GM23338 (cell line): ENCODE data around the gene PTTG1IP. TPM values are rescaled to one million over a fixed set of nuclear protein-coding genes. Genes with fewer than 3 reads are reported as not detected.

Source experiments
- ATAC-seq: fragments of 200-7000 bp; cut with Tn5 transposase; 3 replicates; pipeline ENCODE4 v1.9.1; 2020
- DNase-seq: peaks from one replicate; pipeline ENCODE4 v3.0.0-alpha.2; 2015; ENCODE audit warnings: low spot score
- H2AFZ ChIP-seq: fragments of 200-600 bp; sonication (generic); 2 replicates; pipeline ENCODE4 v1.8.0; 2016; ENCODE audit warnings: antibody characterized with exemption, mild to moderate bottlenecking, moderate library complexity
- H3F3A ChIP-seq: fragments of 200-600 bp; sonication (generic); replicated peaks from 2 replicates; pipeline ENCODE4 v1.8.0; 2017; ENCODE audit warnings: antibody characterized with exemption, mixed run types, low read depth
- H3K27ac ChIP-seq: fragments of 200-600 bp; sonication (generic); 2 replicates; pipeline ENCODE4 v1.6.1; 2016; ENCODE audit warnings: low read depth
- H3K27me3 ChIP-seq: fragments of 200-600 bp; sonication (generic); 2 replicates; pipeline ENCODE4 v1.8.0; 2016; ENCODE audit warnings: mild to moderate bottlenecking, mixed run types, moderate library complexity; ENCODE audit not compliant: insufficient read depth
- H3K36me3 ChIP-seq: fragments of 200-600 bp; sonication (generic); 2 replicates; pipeline ENCODE4 v1.8.0; 2016; ENCODE audit warnings: mild to moderate bottlenecking; ENCODE audit not compliant: insufficient read depth
- H3K4me1 ChIP-seq: fragments of 200-600 bp; sonication (generic); 2 replicates; pipeline ENCODE4 v1.8.0; 2016; ENCODE audit warnings: mild to moderate bottlenecking, moderate library complexity; ENCODE audit not compliant: insufficient read depth
- H3K4me2 ChIP-seq: fragments of 200-600 bp; sonication (generic); 2 replicates; pipeline ENCODE4 v1.7.1; 2017; ENCODE audit warnings: mixed run types
- H3K4me3 ChIP-seq: fragments of 200-600 bp; sonication (generic); 2 replicates; pipeline ENCODE4 v1.6.1; 2016; ENCODE audit warnings: mixed run types
- H3K79me2 ChIP-seq: fragments of 200-600 bp; sonication (generic); replicated peaks from 2 replicates; pipeline ENCODE4 v1.8.0; 2017; ENCODE audit warnings: mild to moderate bottlenecking; ENCODE audit not compliant: insufficient read depth
- H3K9me2 ChIP-seq: fragments of 200-600 bp; sonication (generic); 2 replicates; pipeline ENCODE4 v1.8.0; 2017; ENCODE audit not compliant: insufficient read depth
- H4K20me1 ChIP-seq: fragments of 200-600 bp; sonication (generic); replicated peaks from 2 replicates; pipeline ENCODE4 v1.8.0; 2017; ENCODE audit warnings: mild to moderate bottlenecking; ENCODE audit not compliant: insufficient read depth
- H3K27ac Mint-ChIP-seq: 2 replicates; pipeline ENCODE4 v1.8.0; 2020; ENCODE audit warnings: inconsistent platforms, mild to moderate bottlenecking, moderate library complexity, mixed read lengths
- H3K27me3 Mint-ChIP-seq: 3 replicates; pipeline ENCODE4 v1.8.0; 2022; ENCODE audit warnings: low read depth, mild to moderate bottlenecking, moderate library complexity, mixed read lengths, inconsistent platforms; ENCODE audit not compliant: insufficient read depth, poor library complexity
- H3K36me3 Mint-ChIP-seq: 3 replicates; pipeline ENCODE4 v1.8.0; 2021; ENCODE audit warnings: low read depth, mild to moderate bottlenecking, inconsistent platforms, moderate library complexity, mixed read lengths
- H3K4me1 Mint-ChIP-seq: 3 replicates; pipeline ENCODE4 v1.8.0; 2020; ENCODE audit warnings: mild to moderate bottlenecking, inconsistent platforms, mixed read lengths
- H3K4me3 Mint-ChIP-seq: 3 replicates; pipeline ENCODE4 v1.8.0; 2021; ENCODE audit warnings: moderate library complexity, mild to moderate bottlenecking, inconsistent platforms, mixed read lengths
- H3K9me3 Mint-ChIP-seq: 3 replicates; pipeline ENCODE4 v1.8.0; 2020; ENCODE audit warnings: moderate library complexity, mild to moderate bottlenecking, inconsistent platforms, mixed read lengths
- CREB1 ChIP-seq: fragments of 250-450 bp; sonication (Bioruptor Pico); IDR thresholded peaks from 2 replicates; pipeline ENCODE4 v1.5.0; 2020; ENCODE audit warnings: low read depth, mild to moderate bottlenecking, moderate library complexity
- EZH2 ChIP-seq: fragments of 200-600 bp; sonication (generic); IDR thresholded peaks from one replicate; pipeline ENCODE4 v1.8.0; 2017; ENCODE audit warnings: antibody characterized with exemption, mild to moderate bottlenecking, low read depth; ENCODE audit not compliant: unreplicated experiment
- EZH2phosphoT487 ChIP-seq: fragments of 200-600 bp; sonication (generic); IDR thresholded peaks from one replicate; pipeline ENCODE4 v1.8.1; 2018; ENCODE audit warnings: antibody characterized with exemption; ENCODE audit not compliant: unreplicated experiment
- JUNB ChIP-seq: IDR thresholded peaks from one replicate; pipeline ENCODE4 v1.6.1; 2016; ENCODE audit warnings: antibody characterized with exemption; ENCODE audit not compliant: unreplicated experiment
- POLR2AphosphoS5 ChIP-seq: IDR thresholded peaks from 2 replicates; pipeline ENCODE4 v1.6.1; 2016; ENCODE audit warnings: antibody characterized with exemption, low read depth
- STAT1 ChIP-seq: IDR thresholded peaks from one replicate; pipeline ENCODE4 v1.6.1; 2016; ENCODE audit warnings: antibody characterized with exemption; ENCODE audit not compliant: unreplicated experiment
- ZNF114 ChIP-seq: fragments of 250-450 bp; sonication (Bioruptor Pico); IDR thresholded peaks from 2 replicates; pipeline ENCODE4 v1.5.0; 2020; ENCODE audit warnings: mild to moderate bottlenecking, moderate library complexity
- ZNF331 ChIP-seq: fragments of 250-450 bp; sonication (Bioruptor Pico); IDR thresholded peaks from 2 replicates; pipeline ENCODE4 v1.5.0; 2020; ENCODE audit warnings: low read depth, mild to moderate bottlenecking, moderate library complexity
- polyA plus RNA-seq: library from polyadenylated mRNA; unstranded; fragments of >200 nt; fragmentation: Nextera tagmentation; extraction: Ambion mirVana; gene quantifications from 2 replicates; pipeline ENCODE4 v1.2.1, GENCODE V29; 2016
- total RNA-seq: library from RNA; depleted of rRNA; stranded (reverse); fragments of >200 nt; shearing (Covaris generic); gene quantifications from 2 replicates; pipeline ENCODE4 v1.2.3, GENCODE V29; 2014
- TF ChIP-seq, protein P1 (sequence below), 2 experiments: fragments of 200-600 bp in 1 of 2; sonication (generic) in 1 of 2; conservative IDR thresholded peaks; 2 replicates each; pipeline versions ENCODE4 v1.5.1 to v1.6.1; 2016 to 2017; ENCODE audit warnings: antibody characterized with exemption in 2 of 2, low read depth in 2 of 2, mild to moderate bottlenecking in 2 of 2, moderate library complexity in 1 of 2
- TF ChIP-seq, protein P2 (sequence below): IDR thresholded peaks from one replicate; pipeline ENCODE4 v1.6.1; 2018; ENCODE audit warnings: antibody characterized with exemption; ENCODE audit not compliant: unreplicated experiment

Gene PTTG1IP
- total and polyA plus RNA-seq, 2 experiments from 2014 or later, result 99.9 to 172 TPM

DNA sequence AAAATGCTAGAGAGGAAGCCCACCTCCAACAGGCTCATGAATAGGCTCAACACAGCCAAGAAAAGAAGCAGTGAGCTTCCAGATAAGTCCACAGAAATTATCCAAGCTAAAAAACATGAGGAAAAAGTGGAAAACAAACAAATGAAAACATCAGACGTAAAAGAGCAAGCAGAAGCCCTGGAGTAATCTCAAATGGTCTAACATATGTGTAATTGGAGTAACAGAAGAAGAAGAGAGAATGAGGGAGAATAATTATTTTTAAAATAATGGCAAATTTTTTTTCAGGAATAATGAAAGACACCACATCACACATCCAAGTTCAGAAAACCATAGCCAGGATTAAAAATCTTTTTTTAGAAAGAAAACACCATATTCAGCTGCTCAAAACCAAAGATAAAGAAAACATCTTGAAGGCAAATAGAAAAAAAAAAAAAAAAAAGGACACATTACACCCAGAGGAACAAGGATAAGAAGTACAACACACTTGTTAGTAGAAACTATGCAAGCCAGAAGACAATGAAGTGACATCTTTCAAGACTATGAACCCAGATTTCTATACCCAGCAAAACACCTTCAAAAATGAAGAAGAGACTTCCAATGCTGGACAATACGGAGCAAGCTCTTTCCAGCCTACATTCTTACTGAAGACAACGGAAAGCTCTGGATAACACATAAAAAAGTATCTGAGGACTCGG is 45.0 kb downstream of the PTTG1IP start (continued):
- TF ChIP-seq JUNB, result no peak
- TF ChIP-seq, protein P1, sequence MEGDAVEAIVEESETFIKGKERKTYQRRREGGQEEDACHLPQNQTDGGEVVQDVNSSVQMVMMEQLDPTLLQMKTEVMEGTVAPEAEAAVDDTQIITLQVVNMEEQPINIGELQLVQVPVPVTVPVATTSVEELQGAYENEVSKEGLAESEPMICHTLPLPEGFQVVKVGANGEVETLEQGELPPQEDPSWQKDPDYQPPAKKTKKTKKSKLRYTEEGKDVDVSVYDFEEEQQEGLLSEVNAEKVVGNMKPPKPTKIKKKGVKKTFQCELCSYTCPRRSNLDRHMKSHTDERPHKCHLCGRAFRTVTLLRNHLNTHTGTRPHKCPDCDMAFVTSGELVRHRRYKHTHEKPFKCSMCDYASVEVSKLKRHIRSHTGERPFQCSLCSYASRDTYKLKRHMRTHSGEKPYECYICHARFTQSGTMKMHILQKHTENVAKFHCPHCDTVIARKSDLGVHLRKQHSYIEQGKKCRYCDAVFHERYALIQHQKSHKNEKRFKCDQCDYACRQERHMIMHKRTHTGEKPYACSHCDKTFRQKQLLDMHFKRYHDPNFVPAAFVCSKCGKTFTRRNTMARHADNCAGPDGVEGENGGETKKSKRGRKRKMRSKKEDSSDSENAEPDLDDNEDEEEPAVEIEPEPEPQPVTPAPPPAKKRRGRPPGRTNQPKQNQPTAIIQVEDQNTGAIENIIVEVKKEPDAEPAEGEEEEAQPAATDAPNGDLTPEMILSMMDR (conservative IDR thresholded peaks at IDR 0.05; ENCODE audit: low read depth in 2 of 2), result no peak

DNA sequence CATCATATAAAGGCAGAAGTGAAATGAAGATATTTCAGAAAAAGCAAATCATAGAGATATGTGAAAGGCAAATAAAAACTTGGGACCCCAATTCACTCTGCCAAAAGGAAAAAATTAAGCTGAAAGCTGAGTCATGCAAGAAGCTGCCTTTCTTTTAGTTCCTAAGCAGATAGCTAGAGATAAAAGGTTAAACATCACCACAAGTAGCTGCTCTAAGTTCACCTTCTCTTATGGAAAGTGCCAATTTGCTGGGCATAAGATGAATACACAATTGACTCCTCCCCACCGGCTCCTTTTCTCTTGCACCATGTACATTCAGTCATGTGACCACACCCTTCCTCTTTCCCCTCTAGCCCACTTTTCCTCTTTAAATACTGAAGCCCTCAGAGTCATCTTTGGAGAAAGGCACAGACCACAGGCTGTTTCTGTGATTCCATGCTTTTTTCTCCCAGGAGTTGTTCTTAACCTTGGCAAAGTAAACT is 50.3 kb downstream of the PTTG1IP start:
- no peak overlapping the region for H3K4me3 ChIP-seq
- no peaks in the 10 kb centered on the region for H3K4me1 ChIP-seq
- H3K9me2 ChIP-seq, result no peaks in the 10 kb centered on the region
- H3K27ac ChIP-seq, result no peak overlapping the region
- Mint-ChIP-seq H3K27ac (no peak overlapping the region), H3K9me3 (peaks cover 79% of the 10 kb centered on the region), H3K36me3 (peaks cover 42% of the 10 kb centered on the region), H3K4me3 (no peak overlapping the region), H3K27me3 (peaks cover 20% of the 10 kb centered on the region), H3K4me1 (no peaks in the 10 kb centered on the region; the same call in 2 of the 3 replicates)
- H3K27me3 ChIP-seq, result 0 out of 2 replicates have a peak, but pooled peaks cover 8% of the 10 kb centered on the region
- no peak overlapping the region for H2AFZ ChIP-seq
- ATAC-seq (no peak), DNase-seq (no peak)
- H3K79me2 ChIP-seq, result no peaks in the 10 kb centered on the region
- no peaks in the 10 kb centered on the region for H4K20me1 ChIP-seq
- no peaks in the 10 kb centered on the region for H3F3A ChIP-seq
- TF ChIP-seq ZNF331, result no peak
- no peak for TF ChIP-seq STAT1
- TF ChIP-seq POLR2AphosphoS5, result no peak
- TF ChIP-seq, protein P2, sequence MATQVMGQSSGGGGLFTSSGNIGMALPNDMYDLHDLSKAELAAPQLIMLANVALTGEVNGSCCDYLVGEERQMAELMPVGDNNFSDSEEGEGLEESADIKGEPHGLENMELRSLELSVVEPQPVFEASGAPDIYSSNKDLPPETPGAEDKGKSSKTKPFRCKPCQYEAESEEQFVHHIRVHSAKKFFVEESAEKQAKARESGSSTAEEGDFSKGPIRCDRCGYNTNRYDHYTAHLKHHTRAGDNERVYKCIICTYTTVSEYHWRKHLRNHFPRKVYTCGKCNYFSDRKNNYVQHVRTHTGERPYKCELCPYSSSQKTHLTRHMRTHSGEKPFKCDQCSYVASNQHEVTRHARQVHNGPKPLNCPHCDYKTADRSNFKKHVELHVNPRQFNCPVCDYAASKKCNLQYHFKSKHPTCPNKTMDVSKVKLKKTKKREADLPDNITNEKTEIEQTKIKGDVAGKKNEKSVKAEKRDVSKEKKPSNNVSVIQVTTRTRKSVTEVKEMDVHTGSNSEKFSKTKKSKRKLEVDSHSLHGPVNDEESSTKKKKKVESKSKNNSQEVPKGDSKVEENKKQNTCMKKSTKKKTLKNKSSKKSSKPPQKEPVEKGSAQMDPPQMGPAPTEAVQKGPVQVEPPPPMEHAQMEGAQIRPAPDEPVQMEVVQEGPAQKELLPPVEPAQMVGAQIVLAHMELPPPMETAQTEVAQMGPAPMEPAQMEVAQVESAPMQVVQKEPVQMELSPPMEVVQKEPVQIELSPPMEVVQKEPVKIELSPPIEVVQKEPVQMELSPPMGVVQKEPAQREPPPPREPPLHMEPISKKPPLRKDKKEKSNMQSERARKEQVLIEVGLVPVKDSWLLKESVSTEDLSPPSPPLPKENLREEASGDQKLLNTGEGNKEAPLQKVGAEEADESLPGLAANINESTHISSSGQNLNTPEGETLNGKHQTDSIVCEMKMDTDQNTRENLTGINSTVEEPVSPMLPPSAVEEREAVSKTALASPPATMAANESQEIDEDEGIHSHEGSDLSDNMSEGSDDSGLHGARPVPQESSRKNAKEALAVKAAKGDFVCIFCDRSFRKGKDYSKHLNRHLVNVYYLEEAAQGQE, result no peak
- no peak for TF ChIP-seq ZNF114 (CRISPR knock-in tag)
- no peak for TF ChIP-seq EZH2phosphoT487
- no peak for TF ChIP-seq CREB1 (CRISPR knock-in tag)
- TF ChIP-seq EZH2, result no peak
- H3K4me2 ChIP-seq, result no peak overlapping the region
- 0 out of 2 replicates have a peak, but pooled peaks cover 9% of the 10 kb centered on the region for H3K36me3 ChIP-seq
